Measurements from ENCODE around the gene DYRK1A.
"Not testable (repeated sequence)": the region's sequence is repeated elsewhere in the genome, so short reads cannot be mapped to it uniquely, and the experiment has no call there.

The DYRK1A gene

GRCh38 chr21:37490084-37490483, 123.5 kb downstream of the DYRK1A start:
- DNase-seq, result no peak

- DNase-seq, result no peak
Observed at GRCh38 chr21:37496972-37497371, 130.4 kb downstream of the DYRK1A start.

- DNase-seq, result no peak
Observed at GRCh38 chr21:37498664-37499063, 132.1 kb downstream of the DYRK1A start.

- no peak for DNase-seq
Observed at GRCh38 chr21:37502947-37503346, 136.4 kb downstream of the DYRK1A start.

- DNase-seq, result no peak
Observed at GRCh38 chr21:37503848-37504467, 137.4 kb downstream of the DYRK1A start.

- DNase-seq, result no peak
Observed at GRCh38 chr21:37505963-37506362, 139.4 kb downstream of the DYRK1A start.

GRCh38 chr21:37507716-37508115, 141.1 kb downstream of the DYRK1A start:
- no peak for DNase-seq

GRCh38 chr21:37508341-37508740, 141.8 kb downstream of the DYRK1A start:
- DNase-seq, result no peak

GRCh38 chr21:37509802-37510393, 143.3 kb downstream of the DYRK1A start:
- no peak for DNase-seq

GRCh38 chr21:37511848-37512247, 145.3 kb downstream of the DYRK1A start:
- no peak for DNase-seq

- DNase-seq, result no peak
Observed at GRCh38 chr21:37513383-37513782, 146.8 kb downstream of the DYRK1A start.

GRCh38 chr21:37514038-37514667, 147.6 kb downstream of the DYRK1A start:
- DNase-seq, result no peak

GRCh38 chr21:37516998-37517397, 150.4 kb downstream of the DYRK1A start:
- DNase-seq, result no peak

- no peak for DNase-seq
Observed at GRCh38 chr21:37520801-37521200, 154.2 kb downstream of the DYRK1A start.

GRCh38 chr21:37521658-37522057, 155.1 kb downstream of the DYRK1A start:
- no peak for DNase-seq

GRCh38 chr21:37522641-37523295, 156.2 kb downstream of the DYRK1A start:
- no peak for DNase-seq

GRCh38 chr21:37524944-37525343, 158.4 kb downstream of the DYRK1A start:
- not testable (repeated sequence) for DNase-seq

- DNase-seq, result no peak
Observed at GRCh38 chr21:37525810-37526209, 159.2 kb downstream of the DYRK1A start.

- no peak for DNase-seq
Observed at GRCh38 chr21:37527103-37527502, 160.5 kb downstream of the DYRK1A start.

- no peak for DNase-seq
Observed at GRCh38 chr21:37527716-37528115, 161.1 kb downstream of the DYRK1A start.

GRCh38 chr21:37528150-37528937, 161.8 kb downstream of the DYRK1A start:
- no peak for DNase-seq

GRCh38 chr21:37529649-37530048, 163.1 kb downstream of the DYRK1A start:
- DNase-seq, result no peak

GRCh38 chr21:37530901-37531351, 164.4 kb downstream of the DYRK1A start:
- DNase-seq, result no peak

All from T1000 (cell line).